H1 (cell line): ENCODE data around the gene GEN1.

Experiments used
- CBX5 ChIP-seq: fragments of 300-800, 300-1000 bp; sonication (generic); IDR thresholded peaks from 2 replicates; pipeline ENCODE4 v1.7.1; 2016; ENCODE audit warnings: antibody characterized with exemption, low read length, low read depth
- CHD1 ChIP-seq: IDR thresholded peaks from 2 replicates; pipeline ENCODE4 v1.6.1; 2012; ENCODE audit warnings: low read depth, low read length, improper control_type of control experiment
- POLR2AphosphoS5 ChIP-seq: IDR thresholded peaks from 2 replicates; pipeline ENCODE4 v1.6.1; 2011; ENCODE audit warnings: low read depth, low read length
- TCF12 ChIP-seq: IDR thresholded peaks from 2 replicates; pipeline ENCODE4 v1.6.1; 2011; ENCODE audit warnings: low read depth, mild to moderate bottlenecking, low read length
- ZNF274 ChIP-seq: IDR thresholded peaks from 2 replicates; pipeline ENCODE4 v1.7.0; 2012; ENCODE audit warnings: low read length, borderline replicate concordance; ENCODE audit errors: extremely low read depth
- TF ChIP-seq, protein P1 (sequence below), 3 experiments: IDR thresholded peaks; 1 replicate in 2 of 3; 2 replicates in 1 of 3; pipeline versions ENCODE4 v1.5.1 to v1.6.1; 2011; ENCODE audit warnings: low read length in 3 of 3, mild to moderate bottlenecking in 3 of 3, inconsistent platforms in 2 of 3, low read depth in 1 of 3, moderate library complexity in 1 of 3; ENCODE audit not compliant: insufficient read depth in 1 of 3; ENCODE audit errors: control extremely low read depth in 1 of 3

DNA sequence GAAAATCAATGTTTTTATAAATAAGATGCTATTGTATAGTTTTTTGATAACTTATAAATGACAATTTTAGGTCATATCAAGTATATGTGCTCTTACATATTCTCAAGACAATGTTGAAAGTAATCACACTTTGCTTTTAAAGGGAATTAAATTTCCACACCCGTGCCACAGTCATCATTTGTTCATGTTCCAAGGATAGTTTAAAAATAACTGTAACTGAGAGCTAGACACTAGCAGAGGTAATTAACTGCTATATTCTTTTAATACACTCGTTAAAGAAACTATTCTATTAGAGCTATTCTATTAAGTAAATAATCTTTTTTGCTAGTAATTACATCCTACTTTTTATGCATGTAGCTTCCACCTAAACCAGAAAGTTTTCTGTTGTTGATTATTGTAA, 18.0 kb downstream of the GEN1 start:
- TF ChIP-seq, protein P1, sequence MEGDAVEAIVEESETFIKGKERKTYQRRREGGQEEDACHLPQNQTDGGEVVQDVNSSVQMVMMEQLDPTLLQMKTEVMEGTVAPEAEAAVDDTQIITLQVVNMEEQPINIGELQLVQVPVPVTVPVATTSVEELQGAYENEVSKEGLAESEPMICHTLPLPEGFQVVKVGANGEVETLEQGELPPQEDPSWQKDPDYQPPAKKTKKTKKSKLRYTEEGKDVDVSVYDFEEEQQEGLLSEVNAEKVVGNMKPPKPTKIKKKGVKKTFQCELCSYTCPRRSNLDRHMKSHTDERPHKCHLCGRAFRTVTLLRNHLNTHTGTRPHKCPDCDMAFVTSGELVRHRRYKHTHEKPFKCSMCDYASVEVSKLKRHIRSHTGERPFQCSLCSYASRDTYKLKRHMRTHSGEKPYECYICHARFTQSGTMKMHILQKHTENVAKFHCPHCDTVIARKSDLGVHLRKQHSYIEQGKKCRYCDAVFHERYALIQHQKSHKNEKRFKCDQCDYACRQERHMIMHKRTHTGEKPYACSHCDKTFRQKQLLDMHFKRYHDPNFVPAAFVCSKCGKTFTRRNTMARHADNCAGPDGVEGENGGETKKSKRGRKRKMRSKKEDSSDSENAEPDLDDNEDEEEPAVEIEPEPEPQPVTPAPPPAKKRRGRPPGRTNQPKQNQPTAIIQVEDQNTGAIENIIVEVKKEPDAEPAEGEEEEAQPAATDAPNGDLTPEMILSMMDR (IDR thresholded peaks at IDR 0.05; ENCODE audit: control extremely low read depth in 1 of 3, insufficient read depth in 1 of 3, low read depth in 1 of 3, low read length in 3 of 3), result no peak
- no peak for TF ChIP-seq POLR2AphosphoS5
- no peak for TF ChIP-seq CHD1
- TF ChIP-seq CBX5, result no peak
- no peak for TF ChIP-seq ZNF274
- TF ChIP-seq TCF12, result no peak
